ENCODE data around the gene NDUFA6. TPM values are rescaled to one million over a fixed set of nuclear protein-coding genes. Genes with fewer than 3 reads are reported as not detected.

NDUFA6 gene
- polyA plus RNA-seq, 1 donor (not counting 4 experiments of a cell fraction or from before 2014, with no cell fraction given): 86.7 TPM

DNA sequence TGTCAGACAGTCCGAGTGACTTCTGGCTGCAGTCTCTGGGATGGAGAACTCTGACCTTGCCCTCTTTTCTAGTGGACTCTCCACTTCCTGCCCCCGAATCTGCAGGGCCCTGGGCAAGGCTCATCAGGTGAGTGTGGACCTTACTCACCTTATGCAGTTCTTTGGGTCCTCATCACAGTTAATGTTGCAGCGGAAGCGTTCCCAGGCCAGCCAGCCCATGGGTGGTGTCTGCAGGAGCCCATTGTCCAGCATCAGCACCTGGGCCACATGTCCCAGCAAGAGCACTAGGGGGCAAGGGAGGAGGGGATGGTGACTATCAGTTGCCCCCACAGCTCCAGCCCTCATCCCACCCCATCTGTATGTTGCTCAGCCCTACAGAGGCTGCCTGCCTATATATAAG is 22.3 kb downstream of the NDUFA6 start:
- no peak for FAIRE-seq
- Histone ChIP-seq H3K27me3 (ENCODE audit: control insufficient read depth, extremely low read depth, insufficient read depth, low read length) (no peaks in the 10 kb centered on the region), H3K9me1 (ENCODE audit: control insufficient read depth, extremely low read depth, insufficient read depth, low read length) (no peaks in the 10 kb centered on the region), H4K20me1 (ENCODE audit: control insufficient read depth, extremely low read depth, insufficient read depth, low read length) (no peaks in the 10 kb centered on the region), H2AFZ (ENCODE audit: control insufficient read depth, low read length) (no peak overlapping the region), H3K79me2 (ENCODE audit: control insufficient read depth, insufficient read depth, low read length) (peaks cover 3% of the 10 kb centered on the region), H3K36me3 (ENCODE audit: control insufficient read depth in 2 of 2, extremely low read depth in 1 of 2, insufficient read depth in 2 of 2, low read length in 2 of 2) (peaks cover 6 to 20% of the 10 kb centered on the region in 2 experiments), H3K27ac (ENCODE audit: control insufficient read depth, insufficient read depth, low read length) (no peak overlapping the region), H3K4me1 (ENCODE audit: control insufficient read depth, extremely low read depth, insufficient read depth, low read length) (peaks cover 14% of the 10 kb centered on the region), H3K9me3 (ENCODE audit: control insufficient read depth, low read depth, low read length) (no peaks in the 10 kb centered on the region), H3K4me2 (ENCODE audit: control insufficient read depth, extremely low read depth, insufficient read depth, low read depth, low read length) (no peak overlapping the region), H3K4me3 (ENCODE audit: control insufficient read depth in 2 of 3, extremely low read depth in 1 of 3, insufficient read depth in 2 of 3, low read depth in 1 of 3, low read length in 3 of 3) (no peak overlapping the region), H3K9ac (ENCODE audit: control insufficient read depth, extremely low read depth, insufficient read depth, low read length) (no peak overlapping the region)
- DNase-seq (ENCODE audit: low read depth, low spot score): no peak
- TF ChIP-seq, protein P1, sequence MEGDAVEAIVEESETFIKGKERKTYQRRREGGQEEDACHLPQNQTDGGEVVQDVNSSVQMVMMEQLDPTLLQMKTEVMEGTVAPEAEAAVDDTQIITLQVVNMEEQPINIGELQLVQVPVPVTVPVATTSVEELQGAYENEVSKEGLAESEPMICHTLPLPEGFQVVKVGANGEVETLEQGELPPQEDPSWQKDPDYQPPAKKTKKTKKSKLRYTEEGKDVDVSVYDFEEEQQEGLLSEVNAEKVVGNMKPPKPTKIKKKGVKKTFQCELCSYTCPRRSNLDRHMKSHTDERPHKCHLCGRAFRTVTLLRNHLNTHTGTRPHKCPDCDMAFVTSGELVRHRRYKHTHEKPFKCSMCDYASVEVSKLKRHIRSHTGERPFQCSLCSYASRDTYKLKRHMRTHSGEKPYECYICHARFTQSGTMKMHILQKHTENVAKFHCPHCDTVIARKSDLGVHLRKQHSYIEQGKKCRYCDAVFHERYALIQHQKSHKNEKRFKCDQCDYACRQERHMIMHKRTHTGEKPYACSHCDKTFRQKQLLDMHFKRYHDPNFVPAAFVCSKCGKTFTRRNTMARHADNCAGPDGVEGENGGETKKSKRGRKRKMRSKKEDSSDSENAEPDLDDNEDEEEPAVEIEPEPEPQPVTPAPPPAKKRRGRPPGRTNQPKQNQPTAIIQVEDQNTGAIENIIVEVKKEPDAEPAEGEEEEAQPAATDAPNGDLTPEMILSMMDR (optimal IDR thresholded peaks at IDR 0.05 in 1 of 3, IDR thresholded peaks at IDR 0.05 in 1 of 3, conservative IDR thresholded peaks at IDR 0.05 in 1 of 3; ENCODE audit: extremely low read depth in 1 of 3, insufficient read depth in 2 of 3, low read length in 3 of 3): no peak
- no peak for TF ChIP-seq EZH2 (IDR thresholded peaks at IDR 0.05; ENCODE audit: low read length)
- dilution Hi-C loops (cut with MboI; ENCODE audit: extremely low pct_ligation_motif_present, low sequenced_read_pairs): no loop called here

DNA sequence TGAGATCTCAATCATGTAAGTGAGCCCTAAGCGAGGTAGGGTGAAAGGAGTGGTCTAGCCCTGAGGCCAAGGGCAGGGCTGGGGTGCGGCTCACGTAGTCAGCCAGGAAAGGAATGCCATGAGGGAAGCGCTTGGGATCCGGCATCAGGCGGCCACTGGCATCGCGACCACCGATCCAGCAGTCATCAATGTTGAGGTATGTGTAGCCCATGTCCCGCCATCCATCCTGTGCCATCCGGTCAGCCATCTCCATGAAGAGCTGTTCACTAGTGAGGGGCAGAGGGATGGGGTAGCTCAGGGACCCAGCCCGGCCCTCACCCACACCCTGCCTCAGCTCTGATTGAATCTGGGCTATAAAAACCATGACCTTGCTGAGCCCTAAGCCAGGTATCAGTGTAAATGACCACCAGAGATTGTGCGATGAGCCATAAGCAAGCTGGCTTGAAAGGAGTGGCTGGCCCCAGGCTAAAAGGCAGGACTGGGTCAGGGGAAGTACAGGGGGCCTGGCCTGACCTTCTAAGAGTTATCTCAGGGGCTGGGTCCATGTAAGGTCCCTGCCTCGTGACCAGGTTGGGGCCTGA is 22.8 kb downstream of the NDUFA6 start:
- H3K4me2 ChIP-seq (ENCODE audit: control insufficient read depth, extremely low read depth, insufficient read depth, low read depth, low read length): no peak overlapping the region
- TF ChIP-seq, protein P1 (optimal IDR thresholded peaks at IDR 0.05 in 1 of 3, IDR thresholded peaks at IDR 0.05 in 1 of 3, conservative IDR thresholded peaks at IDR 0.05 in 1 of 3; ENCODE audit: extremely low read depth in 1 of 3, insufficient read depth in 2 of 3, low read length in 3 of 3): no peak
- no peak for TF ChIP-seq EZH2 (IDR thresholded peaks at IDR 0.05; ENCODE audit: low read length)
- H3K9me3 ChIP-seq (ENCODE audit: control insufficient read depth, low read depth, low read length): no peaks in the 10 kb centered on the region
- dilution Hi-C loops (cut with MboI; ENCODE audit: extremely low pct_ligation_motif_present, low sequenced_read_pairs): no loop called here
- no peak overlapping the region for H3K9ac ChIP-seq (ENCODE audit: control insufficient read depth, extremely low read depth, insufficient read depth, low read length)
- peaks cover 14% of the 10 kb centered on the region for H3K4me1 ChIP-seq (ENCODE audit: control insufficient read depth, extremely low read depth, insufficient read depth, low read length)
- no peak overlapping the region for H2AFZ ChIP-seq (ENCODE audit: control insufficient read depth, low read length)
- H4K20me1 ChIP-seq (ENCODE audit: control insufficient read depth, extremely low read depth, insufficient read depth, low read length): no peaks in the 10 kb centered on the region
- peaks cover 6 to 20% of the 10 kb centered on the region in 2 experiments for H3K36me3 ChIP-seq (ENCODE audit: control insufficient read depth in 2 of 2, extremely low read depth in 1 of 2, insufficient read depth in 2 of 2, low read length in 2 of 2)
- FAIRE-seq (no peak), DNase-seq (ENCODE audit: low read depth, low spot score) (no peak)
- H3K9me1 ChIP-seq (ENCODE audit: control insufficient read depth, extremely low read depth, insufficient read depth, low read length): no peaks in the 10 kb centered on the region
- H3K79me2 ChIP-seq (ENCODE audit: control insufficient read depth, insufficient read depth, low read length): peaks cover 3% of the 10 kb centered on the region
- H3K27me3 ChIP-seq (ENCODE audit: control insufficient read depth, extremely low read depth, insufficient read depth, low read length): no peaks in the 10 kb centered on the region
- no peak overlapping the region for H3K27ac ChIP-seq (ENCODE audit: control insufficient read depth, insufficient read depth, low read length)
- H3K4me3 ChIP-seq (ENCODE audit: control insufficient read depth in 2 of 3, extremely low read depth in 1 of 3, insufficient read depth in 2 of 3, low read depth in 1 of 3, low read length in 3 of 3): no peak overlapping the region
